ENCODE results near the gene ARHGEF9.

The ARHGEF9 gene

GRCh38 chrX:63702556-63702955 is 82.5 kb downstream of the ARHGEF9 start:
- TF ChIP-seq, protein P1, sequence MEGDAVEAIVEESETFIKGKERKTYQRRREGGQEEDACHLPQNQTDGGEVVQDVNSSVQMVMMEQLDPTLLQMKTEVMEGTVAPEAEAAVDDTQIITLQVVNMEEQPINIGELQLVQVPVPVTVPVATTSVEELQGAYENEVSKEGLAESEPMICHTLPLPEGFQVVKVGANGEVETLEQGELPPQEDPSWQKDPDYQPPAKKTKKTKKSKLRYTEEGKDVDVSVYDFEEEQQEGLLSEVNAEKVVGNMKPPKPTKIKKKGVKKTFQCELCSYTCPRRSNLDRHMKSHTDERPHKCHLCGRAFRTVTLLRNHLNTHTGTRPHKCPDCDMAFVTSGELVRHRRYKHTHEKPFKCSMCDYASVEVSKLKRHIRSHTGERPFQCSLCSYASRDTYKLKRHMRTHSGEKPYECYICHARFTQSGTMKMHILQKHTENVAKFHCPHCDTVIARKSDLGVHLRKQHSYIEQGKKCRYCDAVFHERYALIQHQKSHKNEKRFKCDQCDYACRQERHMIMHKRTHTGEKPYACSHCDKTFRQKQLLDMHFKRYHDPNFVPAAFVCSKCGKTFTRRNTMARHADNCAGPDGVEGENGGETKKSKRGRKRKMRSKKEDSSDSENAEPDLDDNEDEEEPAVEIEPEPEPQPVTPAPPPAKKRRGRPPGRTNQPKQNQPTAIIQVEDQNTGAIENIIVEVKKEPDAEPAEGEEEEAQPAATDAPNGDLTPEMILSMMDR (IDR thresholded peaks at IDR 0.05; ENCODE audit: insufficient read depth, missing control alignments) = no peak
- no peak for FAIRE-seq
- DNase-seq (ENCODE audit: insufficient read length, low spot score) = no peak

- no peak for DNase-seq (ENCODE audit: insufficient read length, low spot score)
- TF ChIP-seq, protein P1 (IDR thresholded peaks at IDR 0.05; ENCODE audit: insufficient read depth, missing control alignments) = peak; percentile 47
- peak; percentile 6 for FAIRE-seq
These were observed 97.9 kb downstream of the ARHGEF9 start for GRCh38 chrX:63686878-63687714.

DNA sequence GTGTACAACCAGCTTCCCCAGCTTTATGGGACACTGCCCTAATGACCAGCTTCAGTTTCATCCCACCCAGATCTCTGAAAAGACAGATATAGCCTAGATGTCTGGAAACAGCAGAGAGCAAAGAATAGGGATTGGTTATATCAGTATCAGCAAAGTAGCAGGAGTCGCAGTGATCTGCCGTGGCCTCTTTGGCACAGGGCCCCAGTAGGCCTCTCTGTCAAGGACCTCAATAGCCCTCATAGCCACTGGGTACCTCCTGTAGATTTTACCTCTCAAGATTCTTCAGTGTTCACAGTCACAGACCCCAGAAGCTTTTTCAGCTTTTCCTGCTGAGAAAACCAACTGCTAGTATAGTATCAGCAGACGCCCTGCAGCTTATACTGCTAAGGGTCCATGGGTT is 104.6 kb downstream of the ARHGEF9 start:
- DNase-seq (ENCODE audit: insufficient read length, low spot score) = no peak
- TF ChIP-seq, protein P1 (IDR thresholded peaks at IDR 0.05; ENCODE audit: insufficient read depth, missing control alignments) = no peak
- FAIRE-seq = no peak

DNA sequence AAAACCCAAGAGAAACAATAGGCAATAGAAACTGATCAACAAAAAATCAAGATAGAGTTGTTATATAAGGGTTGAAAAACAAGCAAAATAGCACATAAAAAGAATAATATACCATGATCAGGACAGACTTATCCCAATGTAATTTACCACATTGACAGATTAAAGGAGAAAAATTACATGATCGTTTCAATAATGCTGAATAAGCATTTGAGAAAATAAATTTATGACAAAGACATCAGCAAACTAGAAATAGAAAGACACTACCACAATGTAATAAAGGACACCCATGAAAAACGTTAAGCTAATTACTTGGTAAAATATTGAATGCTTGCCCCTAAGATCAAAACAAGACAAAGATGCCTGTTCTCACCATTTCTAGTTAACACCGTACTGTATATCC is 105.6 kb downstream of the ARHGEF9 start:
- TF ChIP-seq, protein P1 (IDR thresholded peaks at IDR 0.05; ENCODE audit: insufficient read depth, missing control alignments) = no peak

DNA sequence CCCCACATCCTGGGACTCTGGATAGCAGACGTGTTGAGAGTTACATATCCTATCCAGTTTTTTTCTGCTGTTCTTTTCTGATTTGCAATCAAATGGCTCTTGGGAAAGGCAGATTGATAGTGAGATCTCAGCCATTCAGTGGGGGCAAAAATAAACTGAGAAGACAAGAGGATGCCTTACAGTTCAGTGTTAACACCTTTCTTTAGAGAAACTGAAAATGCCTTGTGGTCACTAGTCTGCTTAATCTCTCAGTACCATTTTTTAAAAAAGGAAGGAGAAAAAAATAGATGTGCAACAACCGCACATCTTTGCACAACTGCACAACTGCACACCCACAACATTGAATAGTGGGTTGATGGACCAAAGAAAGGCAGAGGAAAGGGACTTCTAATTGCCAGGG is 109.3 kb downstream of the ARHGEF9 start:
- DNase-seq (ENCODE audit: insufficient read length, low spot score) (no peak), FAIRE-seq (no peak)
- TF ChIP-seq, protein P1 (IDR thresholded peaks at IDR 0.05; ENCODE audit: insufficient read depth, missing control alignments) = no peak

More for the DNA sequence above, 105.6 kb downstream of the ARHGEF9 start:
- FAIRE-seq (no peak), DNase-seq (ENCODE audit: insufficient read length, low spot score) (no peak)

DNA sequence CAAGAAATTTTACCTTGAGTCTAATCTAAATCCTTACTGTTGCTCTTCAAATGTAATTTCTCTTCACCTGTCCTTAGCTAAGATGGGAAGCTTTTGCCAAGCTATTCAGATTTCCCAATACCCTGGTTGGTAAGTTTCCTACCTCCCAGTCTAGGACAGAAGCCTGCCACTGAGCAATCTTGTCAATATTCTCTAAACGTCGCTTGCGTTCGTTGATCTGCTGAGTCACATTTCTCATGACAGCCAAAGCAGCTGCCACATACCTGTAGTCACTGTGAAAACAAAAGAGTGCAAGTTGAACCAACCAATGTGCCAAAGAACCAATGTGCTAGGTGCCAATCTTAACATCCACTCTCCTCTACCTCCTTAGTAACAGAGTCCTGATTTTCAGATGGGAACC is 111.1 kb downstream of the ARHGEF9 start:
- TF ChIP-seq, protein P1 (IDR thresholded peaks at IDR 0.05; ENCODE audit: insufficient read depth, missing control alignments) = no peak
- DNase-seq (ENCODE audit: insufficient read length, low spot score) (no peak), FAIRE-seq (no peak)

- TF ChIP-seq, protein P1 (IDR thresholded peaks at IDR 0.05; ENCODE audit: insufficient read depth, missing control alignments) = no peak
- FAIRE-seq (no peak), DNase-seq (ENCODE audit: insufficient read length, low spot score) (no peak)
These were observed 120.3 kb downstream of the ARHGEF9 start for GRCh38 chrX:63664741-63665140.
